Measurements from ENCODE around the gene UGT1A10.

GRCh38 chr2:233672886-233673285 lies 36.6 kb downstream of the UGT1A10 start:
- TF ChIP-seq SPI1 (IDR thresholded peaks at IDR 0.05; ENCODE audit: low read depth, low read length) (no peak), POLR2AphosphoS5 (IDR thresholded peaks at IDR 0.05; ENCODE audit: low read depth, low read length) (no peak)
